Measurements from ENCODE around the gene PXDC1. TPM values are rescaled to one million over a fixed set of nuclear protein-coding genes. Genes with fewer than 3 reads are reported as not detected.

PXDC1 gene
- total RNA-seq, 2 donors from 2014 or later = 0.35 to 0.36 TPM

DNA sequence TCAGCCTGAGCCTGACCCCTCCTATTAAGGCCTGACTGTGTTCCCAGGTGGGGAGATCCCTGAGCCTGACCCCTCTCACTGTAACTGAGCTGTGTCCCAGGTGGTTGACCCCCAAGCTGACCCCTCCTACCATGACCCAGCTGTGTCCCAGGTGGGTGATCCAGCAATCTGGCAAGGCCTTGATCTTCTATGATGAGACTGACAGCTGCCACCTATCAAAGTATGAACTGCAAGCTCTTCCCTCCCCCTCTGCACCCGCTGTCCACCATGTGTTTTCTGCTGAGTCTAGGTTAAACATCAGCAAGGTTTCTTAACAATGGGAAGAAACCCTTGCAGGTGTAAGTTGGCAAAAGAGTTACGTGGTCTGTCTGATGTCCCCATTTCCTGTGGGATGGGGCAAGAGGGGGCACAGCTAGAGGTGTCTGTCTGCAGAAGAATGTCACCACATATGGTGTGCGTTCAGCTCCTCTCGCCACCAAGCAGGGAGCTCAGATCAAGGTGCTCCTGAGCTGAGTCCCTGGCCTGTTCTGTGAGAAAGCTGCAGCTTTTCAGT lies 5.9 kb downstream of the PXDC1 start:
- no peak for ATAC-seq
- no peak for DNase-seq (ENCODE audit: low spot score in 2 of 2)
- H3K9me3 Mint-ChIP-seq = no peaks in the 10 kb centered on the region
- H3K27ac Mint-ChIP-seq = peak overlapping the region in 1 of 2 donors; percentile 31
- H3K36me3 Mint-ChIP-seq = no peaks in the 10 kb centered on the region

DNA sequence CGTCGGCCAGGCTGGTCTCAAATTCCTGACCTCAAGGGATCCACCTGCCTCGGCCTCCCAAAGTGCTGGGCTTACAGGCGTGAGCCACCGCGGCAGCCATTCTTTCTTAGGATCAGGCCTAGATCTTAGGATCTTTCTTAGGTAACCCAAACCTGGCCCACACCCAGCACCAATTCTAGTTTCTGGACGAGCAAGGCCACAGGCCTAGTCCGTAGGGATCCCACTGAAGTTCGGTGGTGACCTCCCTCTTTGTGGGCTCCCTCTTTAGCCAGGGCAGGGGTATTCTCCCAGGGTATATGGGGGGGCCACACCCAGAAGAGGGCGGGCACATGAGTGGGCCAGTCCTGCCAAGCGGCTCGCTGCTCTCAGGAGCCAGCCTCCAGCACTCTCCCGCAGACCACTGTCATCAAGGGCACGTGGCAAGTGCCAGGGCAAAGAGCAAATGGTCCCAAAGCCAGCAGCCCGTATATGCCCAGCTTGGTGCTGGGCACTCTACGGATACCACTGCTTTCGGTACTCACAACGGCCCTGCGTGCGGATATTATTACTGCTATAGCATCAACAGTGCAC lies 6.5 kb downstream of the PXDC1 start:
- ATAC-seq (no peak), DNase-seq (ENCODE audit: low spot score in 2 of 2) (no peak)
- H3K9me3 Mint-ChIP-seq = no peaks in the 10 kb centered on the region
- H3K36me3 Mint-ChIP-seq = no peaks in the 10 kb centered on the region
- no peak overlapping the region for H3K27ac Mint-ChIP-seq

DNA sequence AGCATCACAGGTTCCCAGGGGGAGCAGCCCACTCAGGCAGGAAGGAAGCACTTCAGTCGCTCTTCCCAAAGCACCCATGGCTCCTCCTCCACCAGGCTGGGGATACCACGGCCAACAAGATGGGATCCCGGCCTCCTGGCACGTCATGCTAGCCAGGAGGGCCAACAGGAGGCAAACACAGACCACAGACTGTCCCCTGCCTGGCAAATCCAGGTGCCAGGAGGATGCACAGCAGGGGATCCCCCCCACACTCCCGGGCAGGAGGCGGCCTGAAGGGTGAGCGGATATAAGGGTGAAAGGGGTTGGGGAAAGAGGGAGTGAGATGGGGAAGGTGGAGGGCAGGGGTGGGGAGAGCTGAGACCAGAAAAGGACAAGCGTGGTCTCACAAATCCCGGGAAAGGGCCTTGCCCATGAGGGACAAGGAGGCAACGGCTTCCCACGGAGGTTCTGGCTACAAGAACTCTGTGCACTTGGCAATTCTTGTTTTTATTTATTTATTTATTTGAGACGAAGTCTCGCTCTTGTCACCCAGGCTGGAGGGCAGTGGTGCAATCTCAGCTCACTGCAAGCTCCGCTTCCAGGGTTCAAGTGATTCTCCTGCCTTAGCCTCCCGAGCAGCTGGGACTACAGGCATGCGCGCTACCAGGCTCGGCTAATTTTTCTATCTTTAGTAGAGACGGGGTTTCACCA lies 7.2 kb downstream of the PXDC1 start:
- H3K27ac Mint-ChIP-seq = no peak overlapping the region
- DNase-seq (ENCODE audit: low spot score in 2 of 2) (no peak), ATAC-seq (no peak)
- H3K9me3 Mint-ChIP-seq = no peaks in the 10 kb centered on the region
- no peaks in the 10 kb centered on the region for H3K36me3 Mint-ChIP-seq

DNA sequence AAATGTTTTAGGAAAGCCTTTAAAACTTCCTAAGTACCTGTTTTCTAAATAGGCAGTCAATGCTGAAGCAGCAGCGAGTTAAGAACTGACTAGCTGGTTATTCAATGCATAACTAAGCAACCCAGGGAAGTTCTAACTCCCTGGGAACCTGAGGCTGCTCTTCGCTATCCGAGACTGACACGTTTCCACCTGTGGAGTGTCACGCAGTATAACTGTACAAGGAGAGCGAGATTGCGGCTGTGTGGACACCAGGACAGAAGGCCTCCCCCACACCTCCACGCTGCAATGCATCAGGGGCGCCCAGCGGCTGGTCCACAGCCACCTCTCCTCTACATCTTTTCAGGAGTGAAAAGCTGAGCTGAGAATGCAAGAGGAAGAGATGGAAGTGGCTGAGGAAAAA lies 8.0 kb downstream of the PXDC1 start:
- Mint-ChIP-seq H3K36me3 (no peaks in the 10 kb centered on the region), H3K9me3 (no peaks in the 10 kb centered on the region), H3K27ac (no peak overlapping the region)
- ATAC-seq = no peak
- DNase-seq (ENCODE audit: low spot score in 2 of 2) = no peak

DNA sequence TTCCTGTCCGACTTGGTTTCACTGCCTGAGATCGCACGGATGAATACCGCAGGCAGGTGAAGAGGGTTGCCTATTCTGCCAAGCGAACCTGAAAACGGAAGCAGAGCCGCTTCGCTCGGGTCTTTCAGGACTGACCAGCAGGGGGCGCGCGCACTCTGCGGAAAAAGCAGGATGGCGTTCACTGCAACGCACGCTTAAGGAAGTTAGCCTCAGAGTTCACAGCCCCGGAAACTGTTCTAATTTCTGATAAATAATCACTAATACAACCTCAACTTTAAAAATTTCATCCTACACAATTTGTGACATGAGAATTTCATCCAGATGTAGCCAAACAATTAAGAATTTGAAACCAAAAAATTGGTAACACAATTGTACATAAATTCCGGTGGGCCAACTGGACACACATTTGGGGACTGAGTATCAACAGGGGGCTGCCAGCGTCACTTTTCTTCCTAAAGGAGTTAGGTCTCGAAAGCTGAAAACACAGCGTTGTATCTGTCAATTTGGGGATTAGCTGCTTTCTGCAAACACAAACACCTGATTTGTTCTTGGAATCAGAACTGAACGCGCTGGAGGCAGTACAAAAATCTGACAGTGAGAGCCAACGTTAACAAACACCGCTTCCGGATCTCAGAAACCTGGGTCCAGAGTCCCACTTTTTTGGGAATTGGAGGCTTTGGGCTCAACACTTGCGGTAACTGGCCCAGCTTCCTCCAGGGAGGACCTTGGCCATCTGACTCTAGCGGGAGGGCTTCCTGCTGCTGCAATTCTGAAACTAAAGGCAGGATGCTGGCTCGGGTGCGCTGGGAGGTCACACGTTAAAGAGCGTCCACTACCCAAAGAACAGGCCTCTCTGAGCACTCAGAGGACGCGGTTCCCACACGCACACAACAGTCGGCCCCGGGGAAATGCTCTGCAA lies 8.8 kb downstream of the PXDC1 start:
- Mint-ChIP-seq H3K9me3 (no peaks in the 10 kb centered on the region), H3K36me3 (no peaks in the 10 kb centered on the region), H3K27ac (peak overlapping the region in 1 of 2 donors; percentile 85)
- DNase-seq (ENCODE audit: low spot score in 2 of 2) (peak; percentile 83 to 93), ATAC-seq (peak; percentile 84 to 86)

DNA sequence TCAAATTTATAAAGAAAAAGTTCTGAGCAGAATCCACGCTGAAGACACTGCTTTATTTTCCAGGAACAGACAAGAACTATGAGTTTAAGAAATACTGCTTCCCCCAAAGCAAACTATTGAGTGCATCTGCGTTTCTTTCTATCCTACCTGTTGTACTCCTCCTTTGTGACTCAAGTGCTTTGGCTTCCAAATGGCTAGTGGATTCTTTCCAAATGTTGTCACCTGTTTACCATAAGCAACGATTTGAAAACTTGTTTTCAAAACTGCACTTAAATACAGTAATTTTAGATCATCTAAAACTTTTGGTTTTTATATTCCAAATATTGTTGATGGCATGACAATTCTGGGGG lies 9.5 kb downstream of the PXDC1 start:
- no peak overlapping the region for H3K27ac Mint-ChIP-seq
- H3K9me3 Mint-ChIP-seq = no peaks in the 10 kb centered on the region
- H3K36me3 Mint-ChIP-seq = no peaks in the 10 kb centered on the region
- no peak for DNase-seq (ENCODE audit: low spot score in 2 of 2)
- ATAC-seq = no peak

DNA sequence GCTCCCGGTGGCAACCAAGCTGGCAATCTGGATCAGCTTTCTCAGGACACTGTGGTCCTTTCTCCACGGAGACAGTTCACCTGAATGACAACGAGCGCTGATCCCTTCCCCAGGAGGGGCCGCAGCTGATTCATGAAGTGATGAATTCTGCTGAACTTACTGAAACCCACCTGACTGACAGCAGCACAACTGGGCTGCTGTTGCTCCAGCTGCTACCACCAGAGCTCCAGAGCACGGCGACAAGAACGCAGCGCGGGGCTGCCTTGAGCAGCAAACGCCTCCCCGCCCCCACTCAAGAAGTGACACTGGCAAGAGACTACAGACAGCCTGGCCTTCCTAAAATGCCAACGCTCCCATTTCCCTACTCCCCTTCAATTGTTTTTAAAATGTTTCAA lies 10.0 kb downstream of the PXDC1 start:
- DNase-seq (ENCODE audit: low spot score in 2 of 2) = no peak
- no peaks in the 10 kb centered on the region for H3K36me3 Mint-ChIP-seq
- ATAC-seq = no peak
- no peaks in the 10 kb centered on the region for H3K9me3 Mint-ChIP-seq
- no peak overlapping the region for H3K27ac Mint-ChIP-seq

DNA sequence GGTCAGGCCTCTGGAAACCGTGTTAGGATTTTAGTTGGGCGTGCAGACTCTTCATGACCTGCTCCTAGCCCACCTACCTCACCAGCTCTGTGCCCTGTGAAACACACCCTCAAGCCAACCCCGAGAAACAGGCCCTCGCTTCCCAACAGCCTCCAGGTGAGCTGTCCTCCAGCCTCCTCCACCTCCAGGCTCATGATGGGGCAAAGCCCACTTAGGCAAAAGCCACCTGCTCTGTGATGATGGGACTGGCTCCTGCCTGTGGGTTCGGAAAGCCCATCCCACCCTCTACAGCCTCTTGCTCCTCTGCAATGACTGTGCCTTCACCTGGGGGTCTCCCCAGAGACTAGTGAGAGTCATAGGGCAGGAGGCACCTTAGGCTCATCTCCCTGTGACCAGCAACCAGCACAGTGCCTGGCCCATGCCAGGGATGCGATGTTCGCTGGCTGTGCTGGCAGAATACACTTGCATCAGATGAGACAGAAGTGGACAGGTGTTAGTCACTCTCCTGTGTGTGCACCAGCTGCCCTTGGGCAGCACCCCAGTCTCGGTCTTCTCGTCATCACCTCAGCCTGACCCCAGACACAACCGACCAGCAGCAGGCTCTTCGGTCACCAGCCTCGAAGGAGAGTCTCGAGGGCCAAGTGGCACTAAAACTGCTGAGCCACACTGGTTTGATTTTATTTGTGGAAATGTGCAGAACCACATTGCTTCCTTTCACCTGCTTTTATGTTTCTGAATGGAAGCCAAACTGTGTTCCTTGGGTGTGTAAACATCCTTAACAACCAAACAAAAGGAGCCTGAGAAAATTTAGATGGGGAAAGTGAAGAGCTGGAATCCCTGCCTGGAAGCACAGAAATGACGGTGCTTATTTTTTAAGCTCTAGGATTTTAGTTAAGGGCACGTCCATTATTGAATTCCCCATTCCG lies 10.7 kb downstream of the PXDC1 start:
- H3K27ac Mint-ChIP-seq = no peak overlapping the region
- ATAC-seq (no peak), DNase-seq (ENCODE audit: low spot score in 2 of 2) (no peak)
- H3K36me3 Mint-ChIP-seq = no peaks in the 10 kb centered on the region
- no peaks in the 10 kb centered on the region for H3K9me3 Mint-ChIP-seq

DNA sequence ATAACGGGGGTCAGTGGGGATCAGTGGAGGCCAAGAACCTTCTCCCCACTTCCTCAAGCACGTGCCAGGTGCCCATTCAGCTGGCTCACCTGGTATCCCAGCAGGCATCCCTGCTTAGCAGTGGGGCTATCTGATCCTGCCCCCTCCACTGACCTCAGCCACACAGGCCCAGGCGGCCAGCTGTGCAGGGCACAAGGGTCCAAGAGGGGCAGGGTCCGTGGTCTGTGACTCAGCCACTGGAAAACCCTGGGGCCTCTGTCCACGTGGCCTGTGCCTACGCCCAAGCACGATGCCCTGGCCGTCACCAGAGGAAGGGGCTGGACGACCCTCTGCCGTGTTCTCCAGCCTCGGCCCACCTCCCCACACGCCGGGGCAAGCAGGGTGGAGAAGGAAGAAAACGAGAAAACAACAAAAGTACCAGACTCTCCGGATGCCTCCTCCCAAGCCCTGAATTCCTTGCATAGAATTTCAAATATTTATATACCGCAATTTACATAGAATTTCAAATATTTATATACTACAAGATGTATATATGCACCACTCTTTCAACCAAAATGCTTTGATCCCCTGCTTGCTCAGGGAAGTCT lies 12.1 kb downstream of the PXDC1 start:
- no peaks in the 10 kb centered on the region for H3K36me3 Mint-ChIP-seq
- DNase-seq (ENCODE audit: low spot score in 2 of 2) (no peak), ATAC-seq (no peak)
- no peak overlapping the region for H3K27ac Mint-ChIP-seq
- H3K9me3 Mint-ChIP-seq = no peaks in the 10 kb centered on the region

DNA sequence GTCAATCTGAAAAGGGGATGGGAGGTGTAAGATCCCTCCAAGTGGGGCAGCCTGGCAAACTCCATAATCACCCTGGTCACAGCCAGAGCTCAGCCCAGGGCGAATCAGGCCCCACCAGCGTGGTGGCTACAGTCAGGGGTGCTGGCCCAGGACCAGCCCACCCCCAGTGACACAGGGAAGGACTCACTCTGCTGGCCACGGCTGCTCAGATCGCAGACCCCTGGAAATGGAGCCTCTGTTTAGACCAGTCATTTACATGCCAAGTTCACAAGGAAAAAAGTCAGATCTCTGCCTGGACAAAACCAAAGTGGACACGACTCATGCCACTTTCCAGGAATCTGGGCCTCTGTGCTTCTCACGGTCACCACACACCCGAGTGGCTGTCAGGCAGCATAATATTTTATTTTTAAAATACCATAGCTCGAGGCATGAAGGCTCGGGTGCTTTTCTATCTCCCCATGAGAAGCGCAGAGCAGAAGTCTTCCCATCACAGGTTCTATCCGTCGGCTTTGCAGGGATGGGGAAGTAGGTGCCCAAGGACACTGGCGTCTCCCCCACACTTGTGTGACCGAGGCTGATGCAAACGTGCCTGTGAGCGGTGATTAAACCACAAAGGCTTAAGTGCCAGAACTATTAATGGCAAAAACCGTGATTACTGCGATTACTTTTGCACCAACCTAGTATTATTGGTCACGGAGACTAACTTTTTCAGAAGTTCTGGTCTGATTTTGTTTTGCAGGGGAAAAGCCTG lies 13.0 kb downstream of the PXDC1 start:
- no peaks in the 10 kb centered on the region for H3K9me3 Mint-ChIP-seq
- DNase-seq (ENCODE audit: low spot score in 2 of 2) (no peak), ATAC-seq (no peak)
- H3K36me3 Mint-ChIP-seq = no peaks in the 10 kb centered on the region
- no peak overlapping the region for H3K27ac Mint-ChIP-seq

DNA sequence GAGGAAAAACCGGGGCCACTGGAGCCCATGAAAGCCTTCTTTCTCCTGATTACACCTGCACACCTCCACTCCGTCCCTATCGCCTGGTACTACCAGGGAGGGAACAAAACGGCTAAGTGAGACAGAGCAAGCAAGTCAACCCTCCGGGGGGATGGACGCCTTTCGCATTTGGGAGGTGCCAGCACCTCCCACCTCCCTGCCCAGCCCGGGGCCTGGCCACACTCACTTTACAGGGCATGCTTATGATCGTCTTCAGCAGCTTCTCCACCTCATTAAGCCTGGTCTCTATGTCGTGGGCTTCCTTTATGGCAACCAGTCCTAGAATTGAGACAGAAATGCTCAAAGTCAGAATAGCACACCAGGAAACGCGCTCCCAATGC lies 13.7 kb downstream of the PXDC1 start:
- no peaks in the 10 kb centered on the region for H3K9me3 Mint-ChIP-seq
- no peak overlapping the region for H3K27ac Mint-ChIP-seq
- H3K36me3 Mint-ChIP-seq = no peaks in the 10 kb centered on the region
- ATAC-seq (no peak), DNase-seq (ENCODE audit: low spot score in 2 of 2) (no peak)

DNA sequence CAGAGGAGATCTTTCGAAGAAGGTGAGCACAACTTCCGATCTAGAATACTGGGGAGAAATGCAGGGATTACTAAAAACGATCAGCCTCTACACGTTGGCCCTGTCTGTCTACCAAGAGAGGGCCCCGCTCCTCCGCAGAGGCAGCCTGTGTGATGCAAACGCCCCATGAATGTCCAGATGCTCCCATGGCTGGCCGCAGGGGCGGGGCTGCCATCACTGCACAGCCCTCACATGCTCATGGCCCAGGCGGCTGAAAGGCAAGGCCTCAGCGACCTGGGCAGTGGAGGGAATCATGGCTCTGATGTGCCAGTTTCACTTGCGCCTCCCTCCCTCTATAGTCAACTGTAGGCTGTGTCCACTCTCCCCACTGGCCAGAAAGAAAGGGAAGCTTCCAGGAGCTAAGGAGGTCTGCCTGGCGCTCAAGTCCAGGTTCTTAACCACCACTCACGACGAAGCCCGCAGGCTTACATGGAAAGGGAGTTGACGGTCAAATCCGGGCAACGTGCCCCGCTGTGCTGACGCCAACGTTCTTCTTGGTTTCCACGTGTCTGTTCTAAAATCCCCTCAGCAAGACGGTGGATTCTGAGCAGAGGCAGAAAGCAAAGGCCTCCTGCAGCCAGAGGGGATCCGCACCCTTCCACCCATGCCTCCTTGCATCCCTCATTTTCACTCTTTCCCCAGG lies 14.2 kb downstream of the PXDC1 start:
- ATAC-seq = no peak
- Mint-ChIP-seq H3K27ac (no peak overlapping the region), H3K9me3 (no peaks in the 10 kb centered on the region), H3K36me3 (no peaks in the 10 kb centered on the region)
- DNase-seq (ENCODE audit: low spot score in 2 of 2) = no peak

DNA sequence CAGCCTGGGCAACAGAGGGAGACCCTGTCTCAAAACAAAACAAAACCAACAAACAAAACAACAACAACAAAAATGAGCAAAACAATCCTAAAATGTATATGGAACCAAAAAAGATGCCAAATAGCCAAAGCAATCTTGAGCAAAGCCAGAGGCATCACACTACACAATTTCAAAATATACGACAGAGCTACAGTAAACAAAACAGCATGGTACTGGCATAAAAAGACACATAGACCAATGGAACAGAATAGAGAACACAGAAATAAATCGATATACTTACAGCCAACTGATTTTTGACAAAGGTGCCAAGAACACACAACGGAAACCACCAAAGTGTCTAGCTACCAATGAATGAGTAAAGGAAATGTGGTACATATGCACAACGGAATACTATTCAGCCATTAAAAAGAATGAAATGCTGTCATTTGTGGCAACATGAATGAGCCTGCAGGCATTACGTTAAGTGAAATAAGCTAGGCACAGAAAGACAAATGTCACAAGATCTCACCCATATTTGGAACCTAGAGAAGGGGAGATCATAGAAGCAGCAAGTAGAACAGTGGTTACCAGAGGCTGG lies 16.4 kb downstream of the PXDC1 start:
- Mint-ChIP-seq H3K36me3 (no peaks in the 10 kb centered on the region), H3K9me3 (no peaks in the 10 kb centered on the region), H3K27ac (no peak overlapping the region)
- DNase-seq (ENCODE audit: low spot score in 2 of 2) = no peak
- no peak for ATAC-seq

DNA sequence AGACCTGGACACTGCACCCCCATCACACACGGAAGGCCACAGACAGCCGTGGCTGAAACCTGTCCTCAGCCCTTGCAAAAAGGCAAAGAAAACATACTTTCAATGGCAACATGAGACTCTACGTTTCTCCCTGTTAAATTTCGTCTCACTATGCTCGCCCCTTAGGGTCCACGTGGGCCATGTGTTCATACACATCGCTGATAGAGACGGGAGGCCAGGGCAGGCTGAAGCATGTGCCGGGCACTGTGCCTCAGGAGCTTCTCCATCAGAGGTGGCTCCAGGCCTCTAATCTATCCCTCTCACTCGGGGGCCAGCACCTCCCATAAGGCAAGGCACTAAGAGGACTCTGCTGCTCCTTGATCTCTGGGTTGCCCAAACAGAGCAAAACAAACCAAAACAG lies 17.5 kb downstream of the PXDC1 start:
- ATAC-seq (no peak), DNase-seq (ENCODE audit: low spot score in 2 of 2) (no peak)
- Mint-ChIP-seq H3K27ac (no peak overlapping the region), H3K9me3 (no peaks in the 10 kb centered on the region), H3K36me3 (no peaks in the 10 kb centered on the region)

Measured in activated naive CD4-positive, alpha-beta T cell treated with anti-CD3 and anti-CD28 coated beads, Interleukin-2, amount 50 U/mL, for 72 hours (primary cell).